ENCODE measurements around the gene STK32B. TPM values are rescaled to one million over a fixed set of nuclear protein-coding genes. Genes with fewer than 3 reads are reported as not detected.
A peak's percentile ranks its signal among the peaks of the same experiment; 100 is the strongest.

STK32B gene
- total and polyA plus RNA-seq, 2 experiments from 2014 or later = 0.71 to 2.3 TPM

DNA sequence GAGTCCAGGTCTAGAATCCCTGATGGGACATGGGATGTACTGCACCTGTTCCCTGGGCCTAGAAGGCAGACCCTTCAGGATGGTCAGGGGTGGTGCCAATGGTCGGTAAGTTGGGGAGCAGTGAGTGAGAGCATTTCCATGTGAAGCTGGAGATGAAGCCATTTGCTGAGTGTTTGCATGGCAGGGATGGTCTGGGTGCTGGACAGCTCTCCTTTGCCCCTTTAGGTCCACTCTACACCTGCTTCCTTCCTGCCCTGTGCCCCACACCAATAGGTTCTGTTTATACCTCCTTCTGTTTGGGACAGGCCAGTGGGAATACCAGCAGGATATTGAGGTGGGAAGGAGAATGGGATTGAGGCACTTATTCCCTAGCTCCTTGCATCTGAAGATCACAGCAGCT, 181.3 kb downstream of the STK32B start:
- Histone ChIP-seq H3K4me3 (no peak overlapping the region), H3K4me1 (ENCODE audit: insufficient read depth) (peaks cover 4% of the 10 kb centered on the region; the same call in 1 of the 2 replicates), H4K20me1 (replicated peaks; ENCODE audit: insufficient read depth) (no peaks in the 10 kb centered on the region), H3K27ac (ENCODE audit: low read depth) (no peak overlapping the region), H3K9me2 (ENCODE audit: insufficient read depth) (0 out of 2 replicates have a peak, but pooled peaks cover 4% of the 10 kb centered on the region), H3K27me3 (ENCODE audit: insufficient read depth) (no peaks in the 10 kb centered on the region), H3K4me2 (no peak overlapping the region), H3F3A (replicated peaks; ENCODE audit: low read depth) (no peaks in the 10 kb centered on the region), H2AFZ (no peak overlapping the region), H3K36me3 (ENCODE audit: insufficient read depth) (no peaks in the 10 kb centered on the region), H3K79me2 (replicated peaks; ENCODE audit: insufficient read depth) (no peaks in the 10 kb centered on the region)
- TF ChIP-seq EZH2phosphoT487 (IDR thresholded peaks at IDR 0.05; ENCODE audit: unreplicated experiment) (no peak), REST (IDR thresholded peaks at IDR 0.05; ENCODE audit: unreplicated experiment) (peak; percentile 47), CREB1 (CRISPR knock-in tag; IDR thresholded peaks at IDR 0.05; ENCODE audit: low read depth) (no peak), ZNF331 (CRISPR knock-in tag; IDR thresholded peaks at IDR 0.05; ENCODE audit: low read depth) (no peak), STAT1 (IDR thresholded peaks at IDR 0.05; ENCODE audit: unreplicated experiment) (no peak), EZH2 (IDR thresholded peaks at IDR 0.05; ENCODE audit: low read depth, unreplicated experiment) (no peak)
- Mint-ChIP-seq H3K4me1 (peaks cover 2% of the 10 kb centered on the region; the same call in 2 of the 3 replicates), H3K9me3 (no peaks in the 10 kb centered on the region), H3K36me3 (ENCODE audit: low read depth) (no peaks in the 10 kb centered on the region), H3K4me3 (no peak overlapping the region), H3K27me3 (ENCODE audit: insufficient read depth, low read depth, poor library complexity) (peaks cover 2% of the 10 kb centered on the region), H3K27ac (no peak overlapping the region)
- ATAC-seq (no peak), DNase-seq (ENCODE audit: low spot score) (no peak)

GRCh38 chr4:5237086-5237660, 185.9 kb downstream of the STK32B start:
- Histone ChIP-seq H3K4me3 (no peak overlapping the region), H2AFZ (no peak overlapping the region), H3K4me1 (ENCODE audit: insufficient read depth) (peaks cover 4% of the 10 kb centered on the region; the same call in 1 of the 2 replicates), H3K36me3 (ENCODE audit: insufficient read depth) (no peaks in the 10 kb centered on the region), H3K27ac (ENCODE audit: low read depth) (no peak overlapping the region), H3K9me2 (ENCODE audit: insufficient read depth) (0 out of 2 replicates have a peak, but pooled peaks cover 4% of the 10 kb centered on the region), H4K20me1 (replicated peaks; ENCODE audit: insufficient read depth) (no peaks in the 10 kb centered on the region), H3K79me2 (replicated peaks; ENCODE audit: insufficient read depth) (no peaks in the 10 kb centered on the region), H3F3A (replicated peaks; ENCODE audit: low read depth) (no peaks in the 10 kb centered on the region), H3K27me3 (ENCODE audit: insufficient read depth) (no peaks in the 10 kb centered on the region), H3K4me2 (no peak overlapping the region)
- no peak overlapping the region for H3K4me3 Mint-ChIP-seq
- H3K36me3 Mint-ChIP-seq (ENCODE audit: low read depth) = no peaks in the 10 kb centered on the region
- DNase-seq (ENCODE audit: low spot score) = peak; percentile 16
- no peaks in the 10 kb centered on the region for H3K9me3 Mint-ChIP-seq
- peaks cover 2% of the 10 kb centered on the region; the same call in 2 of the 3 replicates for H3K4me1 Mint-ChIP-seq
- no peak overlapping the region for H3K27ac Mint-ChIP-seq
- H3K27me3 Mint-ChIP-seq (ENCODE audit: insufficient read depth, low read depth, poor library complexity) = peaks cover 2% of the 10 kb centered on the region
- peak; percentile 71 for ATAC-seq
- TF ChIP-seq ZNF331 (CRISPR knock-in tag; IDR thresholded peaks at IDR 0.05; ENCODE audit: low read depth) = no peak
- TF ChIP-seq STAT1 (IDR thresholded peaks at IDR 0.05; ENCODE audit: unreplicated experiment) = no peak
- TF ChIP-seq EZH2phosphoT487 (IDR thresholded peaks at IDR 0.05; ENCODE audit: unreplicated experiment) = no peak
- TF ChIP-seq, protein P1, sequence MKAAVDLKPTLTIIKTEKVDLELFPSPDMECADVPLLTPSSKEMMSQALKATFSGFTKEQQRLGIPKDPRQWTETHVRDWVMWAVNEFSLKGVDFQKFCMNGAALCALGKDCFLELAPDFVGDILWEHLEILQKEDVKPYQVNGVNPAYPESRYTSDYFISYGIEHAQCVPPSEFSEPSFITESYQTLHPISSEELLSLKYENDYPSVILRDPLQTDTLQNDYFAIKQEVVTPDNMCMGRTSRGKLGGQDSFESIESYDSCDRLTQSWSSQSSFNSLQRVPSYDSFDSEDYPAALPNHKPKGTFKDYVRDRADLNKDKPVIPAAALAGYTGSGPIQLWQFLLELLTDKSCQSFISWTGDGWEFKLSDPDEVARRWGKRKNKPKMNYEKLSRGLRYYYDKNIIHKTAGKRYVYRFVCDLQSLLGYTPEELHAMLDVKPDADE (IDR thresholded peaks at IDR 0.05) = no peak
- no peak for TF ChIP-seq JUNB (IDR thresholded peaks at IDR 0.05; ENCODE audit: unreplicated experiment)
- TF ChIP-seq ZNF462 (CRISPR knock-in tag; IDR thresholded peaks at IDR 0.05) = no peak
- TF ChIP-seq EZH2 (IDR thresholded peaks at IDR 0.05; ENCODE audit: low read depth, unreplicated experiment) = no peak
- no peak for TF ChIP-seq NANOG (IDR thresholded peaks at IDR 0.05; ENCODE audit: borderline replicate concordance)
